Activated CD4-positive, alpha-beta T cell treated with anti-CD3 and anti-CD28 coated beads, Interleukin-2, amount 50 U/mL, for 1 hour (primary cell): ENCODE results near the gene KATNAL1.

Experiments
- DNase-seq: peaks from one replicate; pipeline ENCODE4 v3.0.0-alpha.2; 2020

The KATNAL1 gene

GRCh38 chr13:30332456-30333143 is 25.2 kb upstream of the KATNAL1 start:
- DNase-seq, result no peak

GRCh38 chr13:30331331-30331771 is 24.0 kb upstream of the KATNAL1 start:
- no peak for DNase-seq

- DNase-seq, result no peak
These were observed 21.7 kb upstream of the KATNAL1 start for GRCh38 chr13:30329009-30329585.

- DNase-seq, result no peak
These were observed 18.3 kb upstream of the KATNAL1 start for GRCh38 chr13:30325668-30326067.

GRCh38 chr13:30323524-30323923 is 16.2 kb upstream of the KATNAL1 start:
- no peak for DNase-seq

GRCh38 chr13:30322428-30322827 is 15.1 kb upstream of the KATNAL1 start:
- no peak for DNase-seq

- no peak for DNase-seq
These were observed 13.9 kb upstream of the KATNAL1 start for GRCh38 chr13:30321256-30321655.

- DNase-seq, result no peak
These were observed 12.3 kb upstream of the KATNAL1 start for GRCh38 chr13:30319655-30320054.

- no peak for DNase-seq
These were observed 11.8 kb upstream of the KATNAL1 start for GRCh38 chr13:30319130-30319529.

GRCh38 chr13:30318026-30318425 is 10.7 kb upstream of the KATNAL1 start:
- no peak for DNase-seq

GRCh38 chr13:30314562-30314961 is 7.2 kb upstream of the KATNAL1 start:
- DNase-seq, result no peak

GRCh38 chr13:30314069-30314468 is 6.7 kb upstream of the KATNAL1 start:
- DNase-seq, result no peak

- no peak for DNase-seq
These were observed 6.0 kb upstream of the KATNAL1 start for GRCh38 chr13:30313311-30313710.

GRCh38 chr13:30312904-30313303 is 5.6 kb upstream of the KATNAL1 start:
- no peak for DNase-seq

- no peak for DNase-seq
These were observed 1.2 kb upstream of the KATNAL1 start for GRCh38 chr13:30308548-30308947.

GRCh38 chr13:30307971-30308290 is 580 bp upstream of the KATNAL1 start:
- no peak for DNase-seq

GRCh38 chr13:30306762-30307193 is 573 bp downstream of the KATNAL1 start:
- DNase-seq, result peak; percentile 91

GRCh38 chr13:30305456-30305970 is 1.8 kb downstream of the KATNAL1 start:
- DNase-seq, result no peak

GRCh38 chr13:30303269-30303668 is 4.1 kb downstream of the KATNAL1 start:
- no peak for DNase-seq

- DNase-seq, result no peak
These were observed 5.5 kb downstream of the KATNAL1 start for GRCh38 chr13:30301827-30302226.

- no peak for DNase-seq
These were observed 6.8 kb downstream of the KATNAL1 start for GRCh38 chr13:30300596-30300995.

GRCh38 chr13:30299786-30300185 is 7.6 kb downstream of the KATNAL1 start:
- no peak for DNase-seq

- no peak for DNase-seq
These were observed 12.2 kb downstream of the KATNAL1 start for GRCh38 chr13:30295116-30295515.

GRCh38 chr13:30294004-30294403 is 13.3 kb downstream of the KATNAL1 start:
- no peak for DNase-seq

- no peak for DNase-seq
These were observed 15.0 kb downstream of the KATNAL1 start for GRCh38 chr13:30292325-30292724.
